Ecto neural progenitor cell (in vitro differentiated cells): Measurements from ENCODE around the gene PLP2.

Experiments
- DNase-seq: peaks from one replicate; pipeline ENCODE4 v3.0.0-alpha.2; 2018; ENCODE audit warnings: low spot score

The PLP2 gene

GRCh38 chrX:49209434-49210251 lies 37.9 kb downstream of the PLP2 start:
- no peak for DNase-seq

DNA sequence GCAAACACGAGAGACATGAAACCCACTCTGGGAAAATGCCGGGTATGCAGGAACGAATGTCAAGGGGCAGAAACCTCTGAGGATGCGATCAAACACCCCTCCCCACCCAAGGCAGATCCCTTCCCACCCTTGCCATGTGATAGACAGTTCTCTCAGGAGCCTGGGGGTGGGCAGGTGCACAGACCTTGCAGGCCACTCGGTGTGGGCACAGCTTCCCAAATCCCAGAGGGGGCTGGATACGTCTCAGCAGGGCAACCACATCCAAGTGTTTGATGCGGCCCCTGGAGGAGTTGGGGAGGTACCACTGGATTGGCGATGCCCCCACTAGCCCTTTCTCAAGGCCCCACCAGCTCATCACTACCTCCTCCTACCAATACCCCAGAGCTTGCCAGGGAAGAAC lies 38.7 kb downstream of the PLP2 start:
- DNase-seq = no peak

- no peak for DNase-seq
Measured at GRCh38 chrX:49211074-49211473, 39.4 kb downstream of the PLP2 start.

DNA sequence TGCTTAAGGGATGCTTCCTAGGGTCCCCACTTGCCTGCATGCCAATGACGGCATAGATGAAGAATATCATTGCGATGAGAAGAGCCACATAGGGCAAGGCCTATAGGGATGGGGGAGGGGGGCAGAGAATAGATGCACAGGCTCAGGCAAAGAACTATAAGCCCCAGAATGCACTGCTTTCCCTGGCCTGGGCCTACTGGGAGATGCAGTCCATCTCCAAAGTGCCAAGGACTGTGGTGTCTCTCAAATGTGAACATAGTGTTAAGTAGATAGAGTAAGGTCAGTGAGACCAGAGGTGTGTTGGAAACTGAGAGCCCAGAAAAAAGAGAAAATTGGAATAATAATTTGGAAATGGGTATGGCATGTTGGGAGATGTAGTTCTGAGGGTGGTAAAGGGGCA lies 40.5 kb downstream of the PLP2 start:
- DNase-seq = no peak

GRCh38 chrX:49212861-49213260 lies 41.2 kb downstream of the PLP2 start:
- DNase-seq = no peak

DNA sequence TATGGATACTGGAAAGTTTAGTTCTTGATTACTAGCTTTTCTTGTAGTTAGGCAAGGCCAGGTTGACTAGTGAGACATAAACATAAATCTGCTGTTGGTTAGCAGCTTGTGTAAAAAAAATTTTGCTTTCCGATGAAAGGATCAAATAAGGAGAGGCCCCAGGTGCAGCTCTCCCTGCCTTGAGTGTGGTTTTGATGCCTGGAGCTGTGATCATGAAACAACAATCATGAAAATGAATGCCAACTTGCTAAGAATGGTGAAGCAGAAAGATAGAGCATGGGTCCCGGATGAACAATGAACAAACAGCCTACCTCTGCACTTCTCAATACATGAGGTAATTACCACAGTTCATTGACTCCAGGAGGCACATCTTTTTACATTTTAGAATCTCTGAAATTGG lies 42.7 kb downstream of the PLP2 start:
- no peak for DNase-seq

- DNase-seq = no peak
Measured at GRCh38 chrX:49214996-49215526, 43.4 kb downstream of the PLP2 start.

DNA sequence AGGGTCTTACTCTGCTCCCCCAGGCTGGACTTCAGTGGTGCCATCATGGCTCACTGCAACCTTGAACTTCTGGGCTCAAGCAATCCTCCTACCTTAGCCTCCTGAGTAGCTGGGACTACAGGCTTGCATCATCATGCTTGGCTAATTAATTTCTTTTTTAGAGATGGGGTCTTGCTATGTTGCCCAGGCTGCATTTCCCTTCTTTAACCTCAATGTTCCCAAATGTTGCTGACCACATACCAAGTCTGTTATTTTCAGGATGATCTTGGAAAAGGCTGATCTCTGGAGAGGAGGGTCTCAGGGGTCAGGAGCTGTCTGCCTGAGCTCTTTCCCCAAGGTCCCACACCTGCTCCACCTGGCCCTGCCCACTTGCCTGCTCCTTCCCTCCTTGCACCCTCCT lies 48.4 kb downstream of the PLP2 start:
- no peak for DNase-seq

DNA sequence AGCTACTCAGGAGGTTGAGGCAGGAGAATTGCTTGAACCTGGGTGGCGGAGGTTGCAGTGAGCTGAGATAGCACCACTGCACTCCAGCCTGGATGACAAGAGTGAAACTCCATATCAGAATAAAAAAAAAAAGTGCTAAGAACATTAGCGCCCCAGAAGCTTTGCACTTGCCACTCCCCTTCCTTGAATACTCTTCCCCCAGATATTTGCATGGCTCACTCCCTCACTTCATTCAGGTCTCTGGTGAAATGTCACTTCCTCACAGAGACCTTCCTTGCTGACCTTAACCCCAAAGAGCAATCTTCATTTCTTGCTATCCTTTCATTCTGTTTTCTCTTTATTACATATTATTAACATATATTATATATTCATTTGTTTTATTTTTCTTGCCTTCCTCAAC lies 50.2 kb downstream of the PLP2 start:
- DNase-seq = no peak
